Calu3 (cell line): Measurements from ENCODE around the gene OR51B6. TPM values are rescaled to one million over a fixed set of nuclear protein-coding genes. Genes with fewer than 3 reads are reported as not detected.

Source experiments
- Bru-seq: library from RNA; stranded (reverse); fragments of 400-500 nt; gene quantifications from one replicate; lab custom pipeline; 2021; lab: Mats Ljungman, UMichigan
- BruChase-seq, 2 experiments: library from RNA; stranded (reverse); fragments of 400-500 nt; gene quantifications; one replicate each; lab custom pipeline; 2021; lab: Mats Ljungman, UMichigan
- BruUV-seq: library from RNA; stranded (reverse); fragments of 400-500 nt; replicated peaks from 2 replicates; lab custom pipeline; 2021; lab: Mats Ljungman, UMichigan
- CTCF ChIA-PET: fragments of 300-600 bp; sonication (Branson Sonifier 250); formaldehyde crosslinking; loops from one replicate; lab custom pipeline; 2022; ENCODE audit warnings: antibody characterized with exemption; lab: Charles Lee
- DNase-seq: peaks from one replicate; pipeline ENCODE4 v3.0.0; 2022
- H3K27ac Mint-ChIP-seq: one replicate; pipeline ENCODE4 v1.8.0; 2022; ENCODE audit warnings: mixed read lengths; ENCODE audit not compliant: unreplicated experiment
- H3K27me3 Mint-ChIP-seq: one replicate; pipeline ENCODE4 v1.8.0; 2022; ENCODE audit warnings: mixed read lengths; ENCODE audit not compliant: unreplicated experiment
- H3K36me3 Mint-ChIP-seq: one replicate; pipeline ENCODE4 v1.8.0; 2022; ENCODE audit warnings: mild to moderate bottlenecking, moderate library complexity, mixed read lengths; ENCODE audit not compliant: insufficient read depth, unreplicated experiment
- H3K4me1 Mint-ChIP-seq: one replicate; pipeline ENCODE4 v1.8.0; 2022; ENCODE audit warnings: mild to moderate bottlenecking, low read depth, mixed read lengths; ENCODE audit not compliant: unreplicated experiment
- H3K4me3 Mint-ChIP-seq: one replicate; pipeline ENCODE4 v1.8.0; 2022; ENCODE audit warnings: mild to moderate bottlenecking, low read depth, moderate library complexity, mixed read lengths; ENCODE audit not compliant: unreplicated experiment
- H3K9me3 Mint-ChIP-seq: one replicate; pipeline ENCODE4 v1.8.0; 2022; ENCODE audit warnings: low read depth, mixed read lengths; ENCODE audit not compliant: unreplicated experiment
- CTCF ChIP-seq: fragments of 200-600 bp; IDR thresholded peaks from one replicate; pipeline ENCODE4 v1.8.0; 2022; ENCODE audit warnings: antibody characterized with exemption; ENCODE audit not compliant: unreplicated experiment
- intact Hi-C: fragments of 100-400 bp; cut with micrococcal nuclease; formaldehyde crosslinking; loops from one replicate; pipeline ENCODE4 v1.10.0; 2022; ENCODE audit not compliant: unreplicated experiment
- long read RNA-seq: library from polyadenylated mRNA; stranded (forward); transcript quantifications from one replicate; pipeline ENCODE4 v2.0.0, GENCODE V29; 2022
- total RNA-seq: library from RNA; stranded (reverse); gene quantifications from 2 replicates; pipeline ENCODE4 v1.2.3, GENCODE V29; 2022

The OR51B6 gene, protein sequence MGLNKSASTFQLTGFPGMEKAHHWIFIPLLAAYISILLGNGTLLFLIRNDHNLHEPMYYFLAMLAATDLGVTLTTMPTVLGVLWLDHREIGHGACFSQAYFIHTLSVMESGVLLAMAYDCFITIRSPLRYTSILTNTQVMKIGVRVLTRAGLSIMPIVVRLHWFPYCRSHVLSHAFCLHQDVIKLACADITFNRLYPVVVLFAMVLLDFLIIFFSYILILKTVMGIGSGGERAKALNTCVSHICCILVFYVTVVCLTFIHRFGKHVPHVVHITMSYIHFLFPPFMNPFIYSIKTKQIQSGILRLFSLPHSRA
- total RNA-seq (not detected in 2 replicates), Bru-seq, nascent RNA (not detected), BruChase-seq, experiment 1, labeled RNA remaining after a 6-hour chase (not detected), BruChase-seq, experiment 2, labeled RNA remaining after a 2-hour chase (not detected)
- long read RNA-seq: 0 reads

- BruUV-seq: no TSS peak
- Mint-ChIP-seq H3K4me1 (no peaks in the 10 kb centered on the region), H3K27ac (no peak within 1 kb of the TSS), H3K27me3 (peaks cover 26% of the 10 kb centered on the region), H3K36me3 (no peaks in the 10 kb centered on the region), H3K4me3 (no peak within 1 kb of the TSS), H3K9me3 (no peaks in the 10 kb centered on the region)
- no peak for TF ChIP-seq CTCF
- CTCF ChIA-PET: no interaction called here
- intact Hi-C loops: no loop called here
- no peak for DNase-seq
Measured at GRCh38 chr11:5351208-5351607, at the start of gene OR51B6. TSS of gene OR51B6 (plus strand) at chr11:5351508. CDS start at chr11:5351508, 0 bp downstream.

DNA sequence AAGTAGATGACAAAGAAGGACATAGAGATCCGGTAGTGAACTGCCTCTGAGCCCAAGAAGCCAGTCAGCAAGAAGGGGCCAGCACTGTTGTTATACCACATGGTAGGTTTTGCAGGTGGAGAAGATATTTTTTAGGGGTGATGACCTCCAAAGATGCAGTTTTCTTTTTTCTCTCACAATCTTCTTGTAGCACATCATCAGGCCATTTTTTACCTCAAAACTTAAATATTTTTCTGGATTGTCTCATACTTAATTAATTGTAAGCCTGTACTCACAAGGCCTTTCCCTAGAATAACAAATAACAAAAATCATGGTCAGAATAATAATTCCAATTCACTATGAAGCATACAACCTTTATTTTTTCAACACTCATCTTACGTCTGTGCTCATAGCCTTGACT, 49.5 kb upstream of the OR51B6 start, which contains the start of gene OR51B4:
OR51B4 (minus strand) TSS at position 101 of the 400 bp plus-strand sequence; CDS start at position 101, 0 bp downstream.
- Mint-ChIP-seq H3K27ac (no peak within 1 kb of the TSS), H3K9me3 (peaks cover 4% of the 10 kb centered on the region), H3K27me3 (peaks cover 62% of the 10 kb centered on the region), H3K4me3 (no peak within 1 kb of the TSS), H3K36me3 (no peaks in the 10 kb centered on the region), H3K4me1 (no peaks in the 10 kb centered on the region)
- BruUV-seq: no TSS peak
- no peak for TF ChIP-seq CTCF
- CTCF ChIA-PET: no interaction called here
- DNase-seq: no peak
- intact Hi-C loops: no loop called here

DNA sequence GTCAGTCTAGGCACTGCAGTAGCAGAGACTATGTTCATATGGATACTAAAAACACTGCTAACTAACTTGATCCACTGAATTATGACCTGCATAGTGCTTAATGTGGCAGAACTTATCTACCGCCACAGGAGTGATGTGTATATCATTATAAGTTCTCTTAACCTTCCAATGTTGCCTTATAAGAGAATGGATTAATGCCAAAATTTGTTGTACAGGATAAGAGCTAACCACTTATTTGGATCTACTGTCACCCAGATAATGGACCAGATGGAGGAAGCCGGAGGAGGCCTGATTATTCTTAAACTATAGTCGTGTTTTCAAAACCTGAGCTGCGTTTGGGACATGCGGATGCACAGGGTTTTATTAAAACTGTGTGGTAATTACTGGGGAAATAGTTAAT, 47.7 kb upstream of the OR51B6 start:
- peaks cover 4% of the 10 kb centered on the region for H3K9me3 Mint-ChIP-seq
- H3K4me3 Mint-ChIP-seq: no peak overlapping the region
- CTCF ChIA-PET: no interaction called here
- no TSS peak for BruUV-seq
- no peaks in the 10 kb centered on the region for H3K36me3 Mint-ChIP-seq
- H3K4me1 Mint-ChIP-seq: no peaks in the 10 kb centered on the region
- intact Hi-C loops: no loop called here
- peaks cover 56% of the 10 kb centered on the region for H3K27me3 Mint-ChIP-seq
- DNase-seq: no peak
- H3K27ac Mint-ChIP-seq: no peak overlapping the region
- TF ChIP-seq CTCF: no peak

DNA sequence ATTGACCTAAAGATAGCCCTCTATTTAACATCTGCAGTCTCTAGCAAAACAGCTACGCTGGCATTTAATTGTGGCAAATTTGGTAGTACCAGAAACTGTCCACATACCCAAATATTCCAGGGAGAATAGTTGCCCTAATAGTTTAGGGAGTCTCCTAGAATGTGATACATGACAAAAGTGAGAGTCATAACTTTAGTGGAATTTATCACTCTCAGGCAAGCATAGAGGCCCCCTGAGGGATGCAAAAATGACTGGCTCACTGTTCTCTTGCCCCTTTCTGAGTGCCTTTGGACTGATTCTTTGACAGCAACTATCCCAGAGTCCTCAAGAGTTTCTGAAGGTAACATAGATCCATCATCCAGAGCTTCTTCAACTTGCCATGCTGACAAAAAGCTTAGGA, 47.3 kb upstream of the OR51B6 start:
- Mint-ChIP-seq H3K27me3 (peaks cover 59% of the 10 kb centered on the region), H3K27ac (no peak overlapping the region), H3K36me3 (no peaks in the 10 kb centered on the region), H3K4me3 (no peak overlapping the region), H3K4me1 (no peaks in the 10 kb centered on the region), H3K9me3 (peaks cover 4% of the 10 kb centered on the region)
- no TSS peak for BruUV-seq
- CTCF ChIA-PET: no interaction called here
- intact Hi-C loops: no loop called here
- no peak for DNase-seq
- TF ChIP-seq CTCF: no peak
